IPS-NIHi7 (cell line): ENCODE measurements around the gene HMG20A.

Experiments
- DNase-seq: peaks from one replicate; pipeline ENCODE4 v3.0.0; 2012; ENCODE audit warnings: mixed read lengths; ENCODE audit errors: extremely low spot score

Gene HMG20A

GRCh38 chr15:77475898-77476297 is 55.2 kb downstream of the HMG20A start:
- DNase-seq = peak; percentile 38

DNA sequence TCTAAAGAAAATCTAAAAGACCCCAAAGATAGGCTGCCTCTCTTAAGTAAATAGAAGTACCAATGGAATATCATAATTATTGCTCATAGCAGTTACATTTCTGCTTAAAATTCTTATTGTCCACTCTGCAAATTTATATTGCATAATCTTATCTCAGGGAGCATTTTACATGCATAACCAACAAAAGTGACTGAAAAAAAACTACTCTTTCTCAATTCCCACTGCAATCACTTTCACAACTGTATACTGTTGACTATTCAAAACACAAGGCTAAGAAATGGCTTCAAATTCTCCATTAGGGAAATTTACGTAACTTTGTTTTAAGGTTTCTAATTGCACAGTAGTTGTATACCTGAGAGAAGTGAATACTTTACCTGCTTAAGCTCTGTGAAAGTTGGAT is 56.3 kb downstream of the HMG20A start:
- no peak for DNase-seq

DNA sequence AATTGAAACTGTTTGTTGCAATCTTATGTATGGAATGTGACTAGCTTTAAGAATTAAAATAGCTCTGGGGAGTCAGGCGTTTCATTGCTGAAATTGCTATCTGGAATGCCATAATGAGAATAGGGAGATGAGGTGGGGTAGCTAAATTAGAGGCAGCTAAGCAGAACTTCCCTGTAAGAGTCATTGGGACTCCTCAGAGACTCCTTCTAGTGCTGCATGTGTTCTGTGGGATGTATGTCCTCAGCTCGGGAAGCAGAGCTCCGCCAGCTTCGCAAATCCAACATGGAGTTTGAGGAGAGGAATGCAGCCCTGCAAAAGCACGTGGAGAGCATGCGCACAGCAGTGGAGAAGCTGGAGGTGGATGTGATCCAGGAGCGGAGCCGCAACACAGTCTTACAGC is 57.4 kb downstream of the HMG20A start:
- DNase-seq = no peak

DNA sequence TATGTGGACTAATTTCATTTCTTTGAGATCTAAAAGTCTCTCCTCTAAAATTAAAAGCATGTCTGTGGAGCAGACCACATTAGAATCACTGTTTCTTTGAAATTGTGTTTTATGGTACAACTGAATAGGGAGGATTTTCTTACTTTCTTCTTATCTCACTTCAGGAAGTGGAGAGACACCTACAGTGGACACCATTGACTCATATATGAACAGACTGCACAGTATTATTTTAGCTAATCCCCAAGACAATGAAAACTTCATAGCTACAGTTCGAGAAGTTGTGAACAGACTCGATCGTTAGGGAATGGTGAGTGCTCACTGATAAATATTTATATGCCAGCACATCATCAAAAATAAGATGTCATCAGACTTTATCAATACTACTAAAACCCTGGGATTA is 58.3 kb downstream of the HMG20A start:
- DNase-seq = no peak

GRCh38 chr15:77480859-77481633 is 60.4 kb downstream of the HMG20A start:
- DNase-seq = no peak

GRCh38 chr15:77481670-77482069 is 61.0 kb downstream of the HMG20A start:
- DNase-seq = no peak

DNA sequence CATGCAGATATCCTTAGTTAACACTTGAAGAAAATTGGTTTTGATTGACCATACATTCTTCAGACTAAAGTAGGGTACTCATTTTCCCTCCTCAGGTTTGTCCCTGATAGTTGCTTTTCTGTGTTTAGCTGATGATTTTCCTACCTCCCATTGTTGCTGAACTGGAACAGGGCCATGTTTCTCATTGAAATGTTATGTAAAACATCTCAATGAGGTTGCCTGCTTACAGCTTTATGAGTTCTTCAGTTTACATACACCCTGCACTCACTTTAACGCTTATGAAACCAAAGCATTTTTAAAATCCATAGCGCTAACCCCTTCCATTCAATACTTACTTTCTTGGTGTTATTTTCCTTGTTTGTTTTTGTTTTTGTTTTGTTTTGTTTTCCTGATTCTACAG is 61.9 kb downstream of the HMG20A start:
- no peak for DNase-seq

DNA sequence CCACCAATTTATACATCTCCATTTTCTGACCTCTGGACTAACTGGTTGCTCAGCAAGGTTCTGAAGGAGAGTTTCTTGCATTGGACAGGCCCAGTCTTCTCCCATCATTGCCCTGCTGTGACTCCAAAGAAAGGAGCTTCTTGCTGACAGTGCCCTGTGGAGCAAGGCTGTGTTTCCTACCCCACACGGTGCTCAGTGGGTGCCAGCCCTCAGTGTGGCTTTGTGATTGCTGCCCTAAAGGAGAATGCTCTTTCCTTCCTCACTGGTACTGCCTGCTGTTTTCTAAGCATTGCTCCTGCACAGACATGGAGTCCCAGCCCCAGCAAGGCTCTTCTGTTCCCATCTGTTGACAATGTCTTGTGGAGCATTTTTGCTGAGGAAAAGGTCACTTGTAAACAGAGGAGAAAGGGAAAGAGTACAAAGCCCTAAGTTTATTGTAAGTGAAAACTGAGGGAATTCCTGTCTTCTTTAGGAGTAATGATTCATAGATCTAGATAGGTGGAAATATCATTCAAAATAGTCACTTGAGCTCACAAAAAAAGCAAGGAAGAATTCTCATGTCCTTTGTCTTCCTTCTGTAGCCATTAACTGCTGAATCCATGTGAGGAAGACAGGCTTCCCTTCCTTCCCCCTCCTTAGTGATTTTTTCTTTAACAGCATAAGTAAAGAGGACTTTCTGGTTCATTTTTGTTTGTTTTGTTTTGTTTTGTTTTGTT is 62.9 kb downstream of the HMG20A start:
- DNase-seq = no peak

DNA sequence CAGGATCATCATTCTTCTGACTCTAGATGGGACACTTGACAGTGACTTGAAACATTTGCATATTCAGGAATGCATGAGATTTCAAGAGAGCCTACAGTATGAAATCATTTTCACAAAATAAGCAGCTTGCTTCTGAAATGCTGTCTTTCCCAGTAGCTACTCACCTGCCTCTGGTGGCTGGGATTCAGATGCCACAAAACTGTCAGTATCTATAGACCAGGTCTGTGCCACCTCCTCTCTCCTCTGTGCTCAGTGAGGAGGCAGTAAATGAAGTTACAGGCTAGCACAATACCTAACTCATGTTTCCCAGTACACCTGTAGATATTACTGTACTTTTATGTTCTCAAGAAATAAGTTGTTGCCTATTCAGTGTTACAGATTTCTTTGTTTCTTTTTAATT is 64.3 kb downstream of the HMG20A start:
- no peak for DNase-seq

- no peak for DNase-seq
These were observed 66.1 kb downstream of the HMG20A start for GRCh38 chr15:77486542-77487468.

GRCh38 chr15:77487469-77487842 is 66.8 kb downstream of the HMG20A start:
- no peak for DNase-seq

GRCh38 chr15:77487888-77488287 is 67.2 kb downstream of the HMG20A start:
- no peak for DNase-seq

GRCh38 chr15:77489647-77490046 is 69.0 kb downstream of the HMG20A start:
- DNase-seq = no peak

GRCh38 chr15:77493324-77493907 is 72.7 kb downstream of the HMG20A start:
- no peak for DNase-seq

DNA sequence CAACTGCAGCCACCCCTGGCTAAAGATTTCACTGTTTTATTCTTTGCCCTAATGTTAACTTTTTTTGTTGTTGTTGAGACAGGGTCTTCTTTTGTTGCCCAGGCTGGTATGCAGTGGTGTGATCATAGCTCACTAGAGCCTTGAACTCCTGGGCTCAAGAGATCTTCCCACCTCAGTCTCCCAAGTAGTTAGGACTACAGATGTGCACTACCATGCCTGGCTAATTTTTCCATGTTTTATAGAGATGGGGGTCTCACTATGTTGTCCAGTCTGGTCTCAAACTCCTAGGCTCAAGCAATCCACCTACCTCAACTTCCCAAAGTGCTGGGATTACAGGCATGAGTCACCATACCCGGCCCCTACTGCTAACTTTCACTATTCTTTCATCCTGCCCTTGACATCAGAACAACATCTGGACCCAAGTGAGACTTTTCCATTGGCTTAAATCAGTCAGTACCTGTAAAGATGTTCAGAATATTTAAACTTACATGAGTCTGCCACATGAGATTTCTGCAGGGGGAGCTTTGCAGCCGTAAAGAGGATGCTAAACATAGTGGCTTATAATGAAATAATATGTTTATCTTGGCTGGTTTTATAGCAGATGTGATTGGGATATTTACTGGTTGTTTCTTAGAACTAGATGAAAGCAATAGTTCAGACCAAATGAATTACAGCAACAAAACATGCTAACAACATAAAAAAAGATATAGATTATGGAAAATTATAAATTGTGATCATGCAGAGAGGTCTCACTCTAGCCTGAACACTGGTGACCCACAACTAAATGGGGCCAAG is 73.6 kb downstream of the HMG20A start:
- no peak for DNase-seq

DNA sequence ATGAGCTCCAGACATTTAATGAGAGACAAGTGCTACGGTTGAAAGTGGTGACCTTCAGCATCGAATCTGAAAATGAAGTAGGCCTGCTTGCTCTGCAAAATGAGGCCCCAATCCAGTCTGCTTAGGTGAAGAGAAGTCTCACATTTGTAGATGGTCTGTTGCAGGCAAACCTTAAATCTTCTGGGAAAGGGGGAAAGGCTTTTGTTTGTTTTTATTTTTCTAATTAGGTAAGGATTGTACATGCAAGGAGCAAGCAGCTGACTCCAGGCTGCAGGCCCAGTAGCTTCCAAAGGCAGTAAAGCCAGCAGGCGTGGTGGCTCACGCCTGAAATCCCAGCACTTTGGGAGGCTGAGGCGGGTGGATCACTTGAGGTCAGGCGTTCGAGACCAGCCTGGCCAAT is 74.3 kb downstream of the HMG20A start:
- no peak for DNase-seq

- DNase-seq = no peak
These were observed 75.3 kb downstream of the HMG20A start for GRCh38 chr15:77495838-77496596.

DNA sequence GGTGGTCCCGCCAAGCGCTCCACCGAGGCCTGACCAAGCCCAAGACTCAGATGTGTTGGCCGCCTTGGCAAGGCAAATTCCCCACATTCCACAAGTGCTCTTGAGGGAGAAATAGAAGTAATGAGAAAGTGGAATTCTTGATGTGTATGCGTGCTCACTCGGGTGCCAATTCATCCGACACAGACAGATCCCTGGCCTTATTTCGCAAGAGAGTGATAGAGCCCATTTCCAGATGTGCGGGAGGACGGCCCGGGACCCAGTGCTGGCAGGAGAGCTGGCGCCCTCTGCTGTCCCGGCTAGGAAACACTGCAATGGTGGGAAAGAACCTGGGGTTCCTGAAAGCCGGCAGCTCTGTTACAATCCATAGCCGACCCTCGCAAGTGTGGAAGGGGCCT is 76.0 kb downstream of the HMG20A start:
- DNase-seq = peak; percentile 88

DNA sequence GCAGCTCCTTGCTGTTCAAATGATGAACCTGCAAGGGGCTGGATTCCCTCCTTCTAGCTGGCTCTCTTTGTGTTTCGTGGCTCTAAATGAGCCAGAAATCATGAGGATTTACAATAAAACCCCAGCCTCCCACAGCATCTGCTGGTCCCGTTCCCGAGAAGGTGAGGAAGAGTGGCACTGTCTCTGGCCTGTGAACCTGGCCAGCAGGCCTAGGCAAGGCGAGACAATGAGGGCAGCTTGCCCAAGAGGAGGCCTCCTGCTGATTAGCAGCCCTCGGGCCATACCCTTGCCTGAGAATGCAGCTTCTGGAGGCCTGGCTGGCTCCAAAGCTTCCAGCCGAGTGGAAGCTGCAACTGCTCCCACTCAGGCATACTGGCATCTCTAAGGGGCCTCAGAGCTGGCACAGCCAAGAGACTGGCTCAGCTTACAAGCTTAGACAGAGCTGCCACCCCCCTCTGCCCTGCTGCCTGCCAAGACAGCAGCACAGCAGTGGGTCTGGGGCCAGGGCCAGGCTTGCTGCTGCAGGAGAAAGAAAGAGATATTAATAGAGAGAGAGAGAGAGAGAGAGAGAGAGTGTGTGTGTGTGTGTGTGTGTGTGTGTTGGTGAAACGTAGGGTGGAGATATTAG is 76.5 kb downstream of the HMG20A start:
- peak; percentile 41 for DNase-seq

DNA sequence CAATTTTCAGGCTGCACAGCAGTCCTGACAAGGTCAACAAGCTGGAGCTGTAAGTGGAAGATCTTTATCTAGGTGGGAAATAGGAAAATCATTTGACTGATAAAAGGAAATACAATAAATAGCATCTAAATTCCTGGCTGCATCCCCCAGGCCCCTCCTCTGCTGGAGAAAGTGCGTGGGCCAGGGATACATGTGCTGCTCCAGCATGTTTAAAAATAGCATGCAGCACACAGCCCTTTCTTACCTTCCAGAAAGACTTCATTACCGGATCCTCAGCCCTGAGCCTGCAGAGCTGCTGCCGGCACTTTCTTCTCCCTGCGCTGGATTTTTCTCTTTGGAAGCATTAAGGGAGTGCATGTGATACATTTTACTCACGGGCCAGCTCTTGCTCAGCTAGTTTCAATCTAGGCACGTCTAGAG is 77.3 kb downstream of the HMG20A start:
- DNase-seq = no peak
